Smooth muscle cell of the brain vasculature (primary cell): Measurements from ENCODE around the gene CUL2.
"Not testable (repeated sequence)": the region's sequence is repeated elsewhere in the genome, so short reads cannot be mapped to it uniquely, and the experiment has no call there.

Experiments used
- DNase-seq: peaks from one replicate; pipeline ENCODE4 v3.0.0-alpha.2; 2012; ENCODE audit warnings: low read depth, low spot score

Gene CUL2

GRCh38 chr10:34979938-34980337 lies 110.2 kb downstream of the CUL2 start:
- DNase-seq: no peak

DNA sequence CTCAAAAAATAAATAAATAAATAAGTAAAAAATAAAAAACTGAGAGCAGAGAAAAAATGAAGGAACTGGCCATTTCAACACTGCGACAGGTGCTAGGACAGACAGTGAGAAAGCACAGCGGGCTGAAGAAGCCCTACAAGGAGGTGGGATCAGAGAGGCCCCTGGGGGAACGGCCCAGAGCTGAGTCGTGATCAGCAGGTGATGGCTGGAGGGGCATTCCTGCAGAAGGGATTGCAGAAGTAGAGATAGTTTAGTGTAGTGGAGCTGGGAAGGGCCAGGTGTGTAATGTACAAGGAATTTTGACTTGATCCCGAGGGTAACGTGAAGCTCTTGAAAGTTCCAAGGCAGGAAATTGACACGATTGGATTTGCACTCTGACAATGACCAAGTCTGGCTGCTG lies 112.1 kb downstream of the CUL2 start:
- no peak for DNase-seq

- DNase-seq: not testable (repeated sequence)
These were observed 113.7 kb downstream of the CUL2 start for GRCh38 chr10:34976380-34976910.

- DNase-seq: not testable (repeated sequence)
These were observed 115.6 kb downstream of the CUL2 start for GRCh38 chr10:34974364-34975065.

GRCh38 chr10:34973757-34974156 lies 116.4 kb downstream of the CUL2 start:
- not testable (repeated sequence) for DNase-seq

GRCh38 chr10:34973121-34973520 lies 117.0 kb downstream of the CUL2 start:
- not testable (repeated sequence) for DNase-seq

- DNase-seq: not testable (repeated sequence)
These were observed 117.5 kb downstream of the CUL2 start for GRCh38 chr10:34972591-34972990.

GRCh38 chr10:34971606-34972334 lies 118.4 kb downstream of the CUL2 start:
- not testable (repeated sequence) for DNase-seq

- no peak for DNase-seq
These were observed 121.0 kb downstream of the CUL2 start for GRCh38 chr10:34969171-34969570.

- peak; percentile 87 for DNase-seq
These were observed 122.7 kb downstream of the CUL2 start for GRCh38 chr10:34967335-34967880.

- DNase-seq: no peak
These were observed 123.7 kb downstream of the CUL2 start for GRCh38 chr10:34966451-34966850.

DNA sequence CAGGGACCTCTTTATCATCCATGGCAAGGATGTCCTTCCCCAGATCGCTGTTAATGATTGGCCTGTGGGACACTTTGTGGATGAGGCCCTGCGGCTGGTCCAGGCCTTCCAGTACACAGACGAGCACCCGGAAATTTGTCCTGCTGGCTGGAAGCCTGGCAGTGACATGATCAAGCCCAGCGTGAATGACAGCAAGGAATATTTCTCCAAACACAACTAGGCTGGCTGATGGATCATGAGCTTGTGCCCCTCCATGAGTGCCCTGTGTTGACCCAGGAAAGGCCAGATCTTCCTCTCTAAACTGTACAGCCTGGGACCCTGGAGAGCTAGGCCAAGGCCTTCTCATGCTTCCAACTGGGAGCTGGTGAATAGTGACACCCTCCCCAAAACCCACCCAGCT lies 124.1 kb downstream of the CUL2 start:
- DNase-seq: no peak

- no peak for DNase-seq
These were observed 125.9 kb downstream of the CUL2 start for GRCh38 chr10:34964166-34964800.

- DNase-seq: no peak
These were observed 127.3 kb downstream of the CUL2 start for GRCh38 chr10:34962866-34963265.

GRCh38 chr10:34960983-34961382 lies 129.2 kb downstream of the CUL2 start:
- DNase-seq: no peak

DNA sequence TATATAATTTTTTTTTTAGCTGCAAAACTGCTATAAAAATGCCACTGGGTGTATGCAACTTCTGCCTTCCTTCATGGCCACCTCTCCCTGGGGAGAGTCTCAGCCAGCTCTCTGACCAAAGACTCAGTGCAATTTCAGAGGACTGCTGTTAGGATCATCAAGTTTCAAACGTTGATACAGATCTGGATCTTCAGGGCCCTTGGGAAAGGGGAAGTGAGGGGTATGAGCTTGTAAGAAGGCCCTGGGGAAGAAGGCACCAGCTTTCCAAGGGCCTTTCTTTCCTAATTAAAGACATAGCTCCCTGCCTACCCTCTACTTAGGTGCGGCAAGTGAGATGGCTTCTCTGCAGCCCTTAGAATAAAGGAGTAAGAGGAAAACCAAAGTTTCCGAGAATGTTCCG lies 130.4 kb downstream of the CUL2 start:
- no peak for DNase-seq

GRCh38 chr10:34959321-34959720 lies 130.8 kb downstream of the CUL2 start:
- no peak for DNase-seq
